Neural cell (in vitro differentiated cells): ENCODE data around the gene PDE3A. TPM values are rescaled to one million over a fixed set of nuclear protein-coding genes. Genes with fewer than 3 reads are reported as not detected.

Source experiments
- H2AFZ ChIP-seq: fragments of 200-600, 300-800 bp; sonication (generic), shearing (Covaris generic); 2 replicates; pipeline ENCODE4 v1.6.0; 2014; ENCODE audit warnings: low read depth, mild to moderate bottlenecking, antibody characterized with exemption, low read length, moderate library complexity
- H3F3A ChIP-seq: fragments of 200-600 bp; shearing (Covaris generic); 2 replicates; pipeline ENCODE4 v1.6.1; 2016; ENCODE audit warnings: mild to moderate bottlenecking, moderate library complexity, mixed read lengths, antibody characterized with exemption, low read length; ENCODE audit not compliant: insufficient read depth, poor library complexity, severe bottlenecking
- H3K27ac ChIP-seq: fragments of 200-600, 300-800 bp; sonication (generic), shearing (Covaris generic); 2 replicates; pipeline ENCODE4 v1.5.1; 2014; ENCODE audit warnings: mild to moderate bottlenecking, low read length, moderate library complexity
- H3K27me3 ChIP-seq: fragments of 300-800, 200-600 bp; sonication (generic), shearing (Covaris generic); 2 replicates; pipeline ENCODE4 v1.6.0; 2014; ENCODE audit warnings: mild to moderate bottlenecking, low read depth, low read length, moderate library complexity; ENCODE audit not compliant: insufficient read depth
- H3K36me3 ChIP-seq: fragments of 300-800, 200-600 bp; sonication (generic), shearing (Covaris generic); 2 replicates; pipeline ENCODE4 v1.5.1; 2014; ENCODE audit warnings: mild to moderate bottlenecking, antibody characterized with exemption, low read length, moderate library complexity; ENCODE audit not compliant: insufficient read depth
- H3K4me2 ChIP-seq: fragments of 300-800, 200-600 bp; sonication (generic), shearing (Covaris generic); 2 replicates; pipeline ENCODE4 v1.6.0; 2014; ENCODE audit warnings: mild to moderate bottlenecking, low read length
- H3K4me3 ChIP-seq: fragments of 300-800, 200-600 bp; sonication (generic), shearing (Covaris generic); 2 replicates; pipeline ENCODE4 v1.5.1; 2014; ENCODE audit warnings: mild to moderate bottlenecking, low read length, moderate library complexity
- H3K79me2 ChIP-seq: fragments of 200-600 bp; shearing (Covaris generic); replicated peaks from 2 replicates; pipeline ENCODE4 v1.6.0; 2014; ENCODE audit warnings: mild to moderate bottlenecking, low read length, moderate library complexity; ENCODE audit not compliant: insufficient read depth
- H3K9ac ChIP-seq: fragments of 300-800, 200-600 bp; sonication (generic), shearing (Covaris generic); 2 replicates; pipeline ENCODE4 v1.6.1; 2016; ENCODE audit warnings: mild to moderate bottlenecking, low read length, mixed read lengths
- H3K9me2 ChIP-seq: fragments of 200-600 bp; shearing (Covaris generic); 2 replicates; pipeline ENCODE4 v1.6.1; 2016; ENCODE audit warnings: mild to moderate bottlenecking, low read length, mixed read lengths; ENCODE audit not compliant: insufficient read depth
- H3K9me3 ChIP-seq: fragments of 200-600, 300-800 bp; sonication (generic), shearing (Covaris generic); 2 replicates; pipeline ENCODE4 v1.6.1; 2016; ENCODE audit warnings: mild to moderate bottlenecking, mixed run types, low read length, moderate library complexity, mixed read lengths
- H4K20me1 ChIP-seq: fragments of 200-600 bp; shearing (Covaris generic); 2 replicates; pipeline ENCODE4 v1.6.1; 2016; ENCODE audit warnings: mild to moderate bottlenecking, mixed run types; ENCODE audit not compliant: insufficient read depth
- EP300 ChIP-seq: fragments of 450-650 bp; conservative IDR thresholded peaks from 2 replicates; pipeline ENCODE4 v1.6.1; 2014; ENCODE audit warnings: antibody characterized with exemption, mild to moderate bottlenecking, moderate library complexity; ENCODE audit not compliant: poor library complexity, severe bottlenecking
- EZH2 ChIP-seq: fragments of 200-600, 300-800 bp; shearing (Covaris generic), sonication (generic); IDR thresholded peaks from 2 replicates; pipeline ENCODE4 v1.6.1; 2014; ENCODE audit warnings: antibody characterized with exemption, low read length, borderline replicate concordance, mild to moderate bottlenecking; ENCODE audit not compliant: insufficient read depth, poor library complexity, severe bottlenecking
- MXI1 ChIP-seq: fragments of 450-650 bp; conservative IDR thresholded peaks from 2 replicates; pipeline ENCODE4 v1.6.1; 2014; ENCODE audit warnings: antibody characterized with exemption, mild to moderate bottlenecking; ENCODE audit not compliant: poor library complexity, severe bottlenecking
- POLR2AphosphoS5 ChIP-seq: IDR thresholded peaks from 2 replicates; pipeline ENCODE4 v1.6.1; 2012
- RAD21 ChIP-seq: fragments of 450-650 bp; conservative IDR thresholded peaks from 2 replicates; pipeline ENCODE4 v1.6.1; 2014; ENCODE audit warnings: antibody characterized with exemption, mild to moderate bottlenecking, moderate library complexity
- SMC3 ChIP-seq: fragments of 450-650 bp; conservative IDR thresholded peaks from 2 replicates; pipeline ENCODE4 v1.6.1; 2014; ENCODE audit warnings: antibody characterized with exemption, mild to moderate bottlenecking, moderate library complexity; ENCODE audit not compliant: poor library complexity
- TAF1 ChIP-seq: IDR thresholded peaks from 2 replicates; pipeline ENCODE4 v1.6.1; 2012; ENCODE audit warnings: low read depth
- polyA plus RNA-seq: library from polyadenylated mRNA; depleted of rRNA; stranded (reverse); fragments of >200 nt; gene quantifications from 2 replicates; pipeline ENCODE4 v1.2.3, GENCODE V29; 2014
- TF ChIP-seq, protein P1 (sequence below): IDR thresholded peaks from 2 replicates; pipeline ENCODE4 v1.6.1; 2012; ENCODE audit warnings: borderline replicate concordance
- TF ChIP-seq, protein P2 (sequence below): fragments of 450-650 bp; IDR thresholded peaks from 2 replicates; pipeline ENCODE4 v1.5.1; 2014; ENCODE audit warnings: antibody characterized with exemption, mild to moderate bottlenecking, moderate library complexity; ENCODE audit not compliant: poor library complexity, severe bottlenecking

Gene PDE3A
- polyA plus RNA-seq, 1 donor from 2014 or later = 0.94 TPM

DNA sequence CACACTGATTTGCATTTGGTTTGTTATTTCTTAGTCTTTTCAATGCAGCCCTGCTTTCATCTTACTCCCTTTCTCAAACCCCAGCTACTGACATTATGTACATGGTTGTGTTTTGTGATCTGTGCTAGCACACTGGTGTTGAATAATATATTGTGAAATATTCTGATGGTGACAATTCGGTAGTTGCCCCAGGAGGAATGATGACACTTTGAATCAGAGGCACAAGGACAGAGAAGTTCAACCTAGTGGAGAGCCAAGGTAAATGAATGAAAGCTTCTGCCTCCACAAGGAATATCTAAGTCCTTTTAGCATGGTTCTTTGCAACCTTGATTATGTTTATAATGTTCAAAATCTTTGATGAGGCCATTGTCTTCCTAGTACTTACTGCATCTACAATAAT is 159.9 kb downstream of the PDE3A start:
- Histone ChIP-seq H3K79me2 (no peaks in the 10 kb centered on the region), H4K20me1 (no peaks in the 10 kb centered on the region), H3K4me3 (no peak overlapping the region), H3K9ac (no peak overlapping the region), H3F3A (no peaks in the 10 kb centered on the region), H2AFZ (no peak overlapping the region), H3K9me3 (no peaks in the 10 kb centered on the region), H3K27me3 (no peaks in the 10 kb centered on the region), H3K9me2 (no peaks in the 10 kb centered on the region), H3K4me2 (no peak overlapping the region), H3K36me3 (no peaks in the 10 kb centered on the region), H3K27ac (no peak overlapping the region)
- TF ChIP-seq, protein P1, sequence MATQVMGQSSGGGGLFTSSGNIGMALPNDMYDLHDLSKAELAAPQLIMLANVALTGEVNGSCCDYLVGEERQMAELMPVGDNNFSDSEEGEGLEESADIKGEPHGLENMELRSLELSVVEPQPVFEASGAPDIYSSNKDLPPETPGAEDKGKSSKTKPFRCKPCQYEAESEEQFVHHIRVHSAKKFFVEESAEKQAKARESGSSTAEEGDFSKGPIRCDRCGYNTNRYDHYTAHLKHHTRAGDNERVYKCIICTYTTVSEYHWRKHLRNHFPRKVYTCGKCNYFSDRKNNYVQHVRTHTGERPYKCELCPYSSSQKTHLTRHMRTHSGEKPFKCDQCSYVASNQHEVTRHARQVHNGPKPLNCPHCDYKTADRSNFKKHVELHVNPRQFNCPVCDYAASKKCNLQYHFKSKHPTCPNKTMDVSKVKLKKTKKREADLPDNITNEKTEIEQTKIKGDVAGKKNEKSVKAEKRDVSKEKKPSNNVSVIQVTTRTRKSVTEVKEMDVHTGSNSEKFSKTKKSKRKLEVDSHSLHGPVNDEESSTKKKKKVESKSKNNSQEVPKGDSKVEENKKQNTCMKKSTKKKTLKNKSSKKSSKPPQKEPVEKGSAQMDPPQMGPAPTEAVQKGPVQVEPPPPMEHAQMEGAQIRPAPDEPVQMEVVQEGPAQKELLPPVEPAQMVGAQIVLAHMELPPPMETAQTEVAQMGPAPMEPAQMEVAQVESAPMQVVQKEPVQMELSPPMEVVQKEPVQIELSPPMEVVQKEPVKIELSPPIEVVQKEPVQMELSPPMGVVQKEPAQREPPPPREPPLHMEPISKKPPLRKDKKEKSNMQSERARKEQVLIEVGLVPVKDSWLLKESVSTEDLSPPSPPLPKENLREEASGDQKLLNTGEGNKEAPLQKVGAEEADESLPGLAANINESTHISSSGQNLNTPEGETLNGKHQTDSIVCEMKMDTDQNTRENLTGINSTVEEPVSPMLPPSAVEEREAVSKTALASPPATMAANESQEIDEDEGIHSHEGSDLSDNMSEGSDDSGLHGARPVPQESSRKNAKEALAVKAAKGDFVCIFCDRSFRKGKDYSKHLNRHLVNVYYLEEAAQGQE = no peak
- no peak for TF ChIP-seq MXI1
- TF ChIP-seq RAD21 = no peak
- no peak for TF ChIP-seq POLR2AphosphoS5
- no peak for TF ChIP-seq SMC3
- TF ChIP-seq, protein P2, sequence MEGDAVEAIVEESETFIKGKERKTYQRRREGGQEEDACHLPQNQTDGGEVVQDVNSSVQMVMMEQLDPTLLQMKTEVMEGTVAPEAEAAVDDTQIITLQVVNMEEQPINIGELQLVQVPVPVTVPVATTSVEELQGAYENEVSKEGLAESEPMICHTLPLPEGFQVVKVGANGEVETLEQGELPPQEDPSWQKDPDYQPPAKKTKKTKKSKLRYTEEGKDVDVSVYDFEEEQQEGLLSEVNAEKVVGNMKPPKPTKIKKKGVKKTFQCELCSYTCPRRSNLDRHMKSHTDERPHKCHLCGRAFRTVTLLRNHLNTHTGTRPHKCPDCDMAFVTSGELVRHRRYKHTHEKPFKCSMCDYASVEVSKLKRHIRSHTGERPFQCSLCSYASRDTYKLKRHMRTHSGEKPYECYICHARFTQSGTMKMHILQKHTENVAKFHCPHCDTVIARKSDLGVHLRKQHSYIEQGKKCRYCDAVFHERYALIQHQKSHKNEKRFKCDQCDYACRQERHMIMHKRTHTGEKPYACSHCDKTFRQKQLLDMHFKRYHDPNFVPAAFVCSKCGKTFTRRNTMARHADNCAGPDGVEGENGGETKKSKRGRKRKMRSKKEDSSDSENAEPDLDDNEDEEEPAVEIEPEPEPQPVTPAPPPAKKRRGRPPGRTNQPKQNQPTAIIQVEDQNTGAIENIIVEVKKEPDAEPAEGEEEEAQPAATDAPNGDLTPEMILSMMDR = no peak
- no peak for TF ChIP-seq EZH2
- TF ChIP-seq TAF1 = no peak
- no peak for TF ChIP-seq EP300

DNA sequence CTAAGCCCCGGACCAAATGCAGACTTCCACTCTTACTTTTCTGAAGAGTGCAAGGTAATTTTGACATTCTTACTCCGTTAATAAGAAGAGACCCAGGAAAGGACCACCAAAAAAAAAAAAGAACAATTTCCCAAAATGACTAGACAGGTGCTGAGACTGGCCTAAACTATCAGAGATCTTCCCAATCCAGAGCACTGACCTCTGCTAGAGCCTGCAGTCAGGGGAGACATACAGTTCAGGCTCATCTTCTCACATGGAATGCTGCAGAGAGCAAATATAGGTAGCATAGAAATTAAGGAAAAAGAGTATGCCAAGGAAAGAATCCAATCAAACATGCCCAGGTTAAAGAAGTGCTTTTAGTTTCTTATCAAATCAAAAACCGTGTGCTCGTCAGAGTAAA is 177.9 kb downstream of the PDE3A start:
- Histone ChIP-seq H2AFZ (no peak overlapping the region), H3K9me2 (no peaks in the 10 kb centered on the region), H3F3A (no peaks in the 10 kb centered on the region), H3K9me3 (no peaks in the 10 kb centered on the region), H3K27ac (no peak overlapping the region), H3K27me3 (no peaks in the 10 kb centered on the region), H3K9ac (no peak overlapping the region), H3K4me3 (no peak overlapping the region), H3K4me2 (no peak overlapping the region), H3K79me2 (no peaks in the 10 kb centered on the region), H3K36me3 (no peaks in the 10 kb centered on the region), H4K20me1 (no peaks in the 10 kb centered on the region)
- TF ChIP-seq TAF1 (no peak), MXI1 (no peak), SMC3 (no peak), POLR2AphosphoS5 (no peak), RAD21 (no peak)
